CD14-positive monocyte (primary cell): Measurements from ENCODE around the gene VSX1. TPM values are rescaled to one million over a fixed set of nuclear protein-coding genes. Genes with fewer than 3 reads are reported as not detected.

ENCODE experiments used
- DNase-seq, 3 donors: peaks; one replicate each; pipeline ENCODE4 v3.0.0-alpha.2; 2011 to 2022
- H2AFZ ChIP-seq: 2 replicates; pipeline ENCODE4 v1.6.0; 2012; ENCODE audit warnings: mild to moderate bottlenecking, low read depth, low read length, inconsistent platforms; ENCODE audit not compliant: insufficient read depth, poor library complexity, severe bottlenecking
- H3K27ac ChIP-seq, 2 donors: 1 replicate in 1 of 2; 2 replicates in 1 of 2; pipeline ENCODE4 v1.5.1; 2012 to 2013; ENCODE audit warnings: low read length in 2 of 2, control low read depth in 1 of 2, inconsistent platforms in 1 of 2, low read depth in 1 of 2, mild to moderate bottlenecking in 1 of 2
- H3K27me3 ChIP-seq, 2 donors: one replicate each; pipeline versions ENCODE4 v1.6.0 to v1.6.1; 2011 to 2013; ENCODE audit warnings: low read length in 2 of 2; ENCODE audit not compliant: control insufficient read depth in 2 of 2, insufficient read depth in 2 of 2
- H3K36me3 ChIP-seq, 2 donors: replicated peaks in 1 of 2; 1 replicate in 1 of 2; 2 replicates in 1 of 2; pipeline versions ENCODE4 v1.5.1 to v1.6.1; 2012 to 2013; ENCODE audit warnings: low read length in 2 of 2, control low read depth in 1 of 2, inconsistent platforms in 1 of 2, mild to moderate bottlenecking in 1 of 2; ENCODE audit not compliant: insufficient read depth in 2 of 2, control insufficient read depth in 1 of 2
- H3K4me1 ChIP-seq, 2 donors: 1 replicate in 1 of 2; 2 replicates in 1 of 2; pipeline versions ENCODE4 v1.5.1 to v1.6.1; 2012 to 2013; ENCODE audit warnings: low read length in 2 of 2, control low read depth in 1 of 2, inconsistent platforms in 1 of 2, mild to moderate bottlenecking in 1 of 2, moderate library complexity in 1 of 2; ENCODE audit not compliant: insufficient read depth in 2 of 2, control insufficient read depth in 1 of 2
- H3K4me2 ChIP-seq: replicated peaks from 2 replicates; pipeline ENCODE3; 2012; ENCODE audit warnings: low read length, moderate library complexity, mild to moderate bottlenecking; ENCODE audit not compliant: poor library complexity, severe bottlenecking; ENCODE audit errors: extremely low read depth
- H3K4me3 ChIP-seq, 3 experiments: fragments of 200-600 bp in 1 of 3; sonication (generic) in 1 of 3; replicated peaks in 1 of 3; 1 replicate in 2 of 3; 2 replicates in 1 of 3; pipeline ENCODE4 v1.5.1; 2011 to 2013; ENCODE audit warnings: low read length in 3 of 3, mild to moderate bottlenecking in 3 of 3, control low read depth in 2 of 3, low read depth in 2 of 3, inconsistent platforms in 1 of 3, moderate library complexity in 1 of 3
- H3K79me2 ChIP-seq: 2 replicates; pipeline ENCODE4 v1.6.0; 2012; ENCODE audit warnings: mild to moderate bottlenecking, control low read depth, inconsistent platforms, low read length, moderate library complexity; ENCODE audit not compliant: insufficient read depth
- H3K9ac ChIP-seq: 2 replicates; pipeline ENCODE4 v1.6.0; 2017; ENCODE audit warnings: low read length, mild to moderate bottlenecking; ENCODE audit not compliant: insufficient read depth, poor library complexity, severe bottlenecking
- H3K9me3 ChIP-seq, 2 donors: replicated peaks in 1 of 2; 1 replicate in 1 of 2; 2 replicates in 1 of 2; pipeline versions ENCODE4 v1.5.1 to v1.6.1; 2012 to 2013; ENCODE audit warnings: low read length in 2 of 2, control low read depth in 1 of 2; ENCODE audit not compliant: control insufficient read depth in 1 of 2, insufficient read depth in 1 of 2
- H4K20me1 ChIP-seq: 2 replicates; pipeline ENCODE4 v1.6.0; 2012; ENCODE audit warnings: mild to moderate bottlenecking, low read length, control low read depth, moderate library complexity; ENCODE audit not compliant: insufficient read depth
- H3K27ac Mint-ChIP-seq, 7 donors: one replicate each; pipeline ENCODE4 v1.8.0; 2020; ENCODE audit warnings: mild to moderate bottlenecking in 7 of 7, mixed read lengths in 7 of 7, moderate library complexity in 6 of 7, inconsistent platforms in 2 of 7
- H3K27me3 Mint-ChIP-seq, 3 donors: one replicate each; pipeline ENCODE4 v1.8.0; 2021 to 2022; ENCODE audit warnings: low read depth in 3 of 3, mild to moderate bottlenecking in 3 of 3, mixed read lengths in 3 of 3, moderate library complexity in 3 of 3, inconsistent platforms in 1 of 3
- H3K36me3 Mint-ChIP-seq, 2 donors: one replicate each; pipeline ENCODE4 v1.8.0; 2020; ENCODE audit warnings: mixed read lengths in 2 of 2, inconsistent platforms in 1 of 2, mild to moderate bottlenecking in 1 of 2
- H3K4me1 Mint-ChIP-seq: one replicate; pipeline ENCODE4 v1.8.0; 2020; ENCODE audit warnings: mild to moderate bottlenecking, mixed read lengths
- H3K4me3 Mint-ChIP-seq, 2 donors: one replicate each; pipeline ENCODE4 v1.8.0; 2020; ENCODE audit warnings: mild to moderate bottlenecking in 2 of 2, mixed read lengths in 2 of 2, moderate library complexity in 1 of 2
- H3K9me3 Mint-ChIP-seq, 7 donors: one replicate each; pipeline ENCODE4 v1.8.0; 2020 to 2022; ENCODE audit warnings: mixed read lengths in 7 of 7, mild to moderate bottlenecking in 6 of 7, moderate library complexity in 6 of 7, inconsistent platforms in 2 of 7
- CTCF ChIP-seq: fragments of 200-600 bp; IDR thresholded peaks from one replicate; pipeline ENCODE4 v1.8.0; 2022; ENCODE audit warnings: antibody characterized with exemption, mild to moderate bottlenecking
- WGBS: methylation state at CpG from one replicate; pipeline ENCODE4 v1.1.5; 2013; ENCODE audit warnings: missing lambda C conversion rate; ENCODE audit not compliant: insufficient coverage; 5-methylcytosine and 5-hydroxymethylcytosine counted together
- intact Hi-C, 2 donors: fragments of 100-400 bp; cut with micrococcal nuclease; formaldehyde crosslinking; loops; one replicate each; pipeline versions ENCODE4 v1.15.0 to v1.15.1; 2023
- polyA minus RNA-seq: library from RNA; depleted of rRNA, polyadenylated mRNA; stranded (reverse); fragments of >200 nt; gene quantifications from 2 replicates; pipeline ENCODE4 v1.2.3, GENCODE V29; 2012
- polyA plus RNA-seq, 3 donors: library from polyadenylated mRNA; depleted of rRNA in 1 of 3; unstranded in 2 of 3; stranded (reverse) in 1 of 3; fragments of 300-500 nt in 2 of 3; fragments of >200 nt in 1 of 3; fragmentation: Illumina TruSeq in 2 of 3; gene quantifications; 1 replicate in 2 of 3; 2 replicates in 1 of 3; pipeline ENCODE4 v1.2.3, GENCODE V29; 2012 to 2021
- total RNA-seq, 12 experiments: library from RNA in 1 of 12; stranded (reverse) in 1 of 12; fragments of 120-200 nt in 1 of 12; gene quantifications; one replicate each; pipeline ENCODE4 v1.2.4 and lab custom pipeline; 2013 to 2026; ENCODE audit warnings: mixed read lengths in 6 of 12, inconsistent platforms in 1 of 12

Gene VSX1
- not detected for total RNA-seq (2013)
- polyA plus RNA-seq: not detected
- polyA minus RNA-seq: not detected in 2 replicates
- total RNA-seq (lab: John Stamatoyannopoulos, UW): 0 to 1.5 (median 0) reads per million in 11 experiments

- Histone ChIP-seq H3K36me3 (no peaks in the 10 kb centered on the region), H3K27ac (no peak within 1 kb of the TSS), H3K9me3 (peaks cover 0 to 18% of the 10 kb centered on the region in 2 donors), H2AFZ (no peak within 1 kb of the TSS), H3K4me3 (no peak within 1 kb of the TSS), H3K4me2 (no peak within 1 kb of the TSS), H3K79me2 (no peaks in the 10 kb centered on the region), H4K20me1 (no peaks in the 10 kb centered on the region), H3K9ac (no peak within 1 kb of the TSS), H3K4me1 (peaks cover 11 to 13% of the 10 kb centered on the region in 2 donors), H3K27me3 (peaks cover 77 to 95% of the 10 kb centered on the region in 2 donors)
- Mint-ChIP-seq H3K9me3 (peaks cover 0 to 21% (median 6%) of the 10 kb centered on the region in 7 donors), H3K27ac (no peak within 1 kb of the TSS), H3K4me1 (peaks cover 29% of the 10 kb centered on the region), H3K36me3 (peaks cover 0 to 6% of the 10 kb centered on the region in 2 donors), H3K27me3 (peaks cover 87 to 96% (median 91%) of the 10 kb centered on the region in 3 donors), H3K4me3 (peak within 1 kb of the TSS in 1 of 2 donors; percentile 82)
- intact Hi-C loops: no loop called here
- 8% methylated on average over 51 of the region's 67 CpGs for WGBS
- no peak for TF ChIP-seq CTCF
- no peak for DNase-seq
Measured at GRCh38 chr20:25081730-25082497, at the start of gene VSX1. Gene VSX1, minus strand, starts transcription at chr20:25082141. Its CDS starts 45 bp downstream, at chr20:25082096.

GRCh38 chr20:25129908-25130307 lies 48.0 kb upstream of the VSX1 start:
- no peak overlapping the region for H3K9ac ChIP-seq
- H3K9me3 ChIP-seq: peaks cover 0 to 12% of the 10 kb centered on the region in 2 donors
- intact Hi-C loops: no loop called here
- H3K36me3 Mint-ChIP-seq: no peaks in the 10 kb centered on the region
- no peak for DNase-seq
- no peaks in the 10 kb centered on the region for H4K20me1 ChIP-seq
- H3K27me3 ChIP-seq: no peaks in the 10 kb centered on the region
- no peak overlapping the region for H3K27ac ChIP-seq
- no peaks in the 10 kb centered on the region for H3K79me2 ChIP-seq
- H3K4me3 Mint-ChIP-seq: no peak overlapping the region
- H2AFZ ChIP-seq: no peak overlapping the region
- 91% methylated on average over 7 of the region's 7 CpGs for WGBS
- no peak overlapping the region for H3K4me3 ChIP-seq
- no peak for TF ChIP-seq CTCF
- no peaks in the 10 kb centered on the region for H3K4me1 ChIP-seq
- H3K27ac Mint-ChIP-seq: no peak overlapping the region
- H3K36me3 ChIP-seq: no peaks in the 10 kb centered on the region
- H3K4me2 ChIP-seq: no peak overlapping the region
- H3K27me3 Mint-ChIP-seq: peaks cover 0 to 3% (median 2%) of the 10 kb centered on the region in 3 donors
- H3K9me3 Mint-ChIP-seq: peaks cover 5 to 13% (median 5%) of the 10 kb centered on the region in 7 donors
- H3K4me1 Mint-ChIP-seq: no peaks in the 10 kb centered on the region
